ENCODE results near the gene NR2C1.

The NR2C1 gene

DNA sequence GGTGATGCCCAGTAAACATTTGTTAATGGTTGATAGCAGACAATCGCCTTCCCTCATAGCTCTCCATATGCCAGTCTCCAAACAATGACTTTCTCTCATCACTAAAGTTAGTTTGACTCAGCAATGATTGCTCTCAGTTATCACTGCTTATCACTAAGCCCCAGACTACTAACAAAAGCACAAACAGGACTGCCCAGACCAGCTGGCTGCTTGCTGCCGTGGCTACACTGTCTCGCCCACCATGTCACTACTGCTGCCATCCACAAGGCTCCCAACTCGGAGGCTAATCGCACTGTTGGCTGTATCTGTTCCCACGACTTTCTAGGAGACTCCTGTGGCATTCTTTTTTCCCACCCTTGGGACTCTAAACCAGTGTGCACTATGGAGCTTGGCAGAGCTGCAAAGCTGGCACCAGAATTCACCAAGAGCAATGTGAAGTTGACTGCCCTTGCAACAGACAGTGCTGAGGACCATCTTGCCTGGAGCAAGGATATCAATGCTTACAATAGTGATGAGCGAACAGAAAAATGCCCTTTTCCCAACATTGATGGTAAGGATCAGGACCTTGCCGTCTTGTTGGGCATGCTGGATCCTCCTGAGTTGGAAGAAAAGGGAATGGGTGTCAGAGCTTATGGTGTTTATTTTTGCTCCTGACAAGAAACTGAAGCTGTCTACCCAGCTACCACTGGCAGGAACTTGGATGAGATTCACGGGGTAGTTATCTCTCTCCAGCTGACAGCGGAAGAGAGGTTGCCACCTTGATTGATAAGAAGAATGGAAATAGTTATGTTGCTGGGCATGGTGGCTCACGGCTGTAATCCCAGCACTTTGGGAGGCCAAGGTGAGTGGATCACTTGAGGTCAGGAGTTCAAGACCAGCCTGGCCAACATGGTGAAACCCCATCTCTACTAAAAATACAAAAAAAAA lies 27.1 kb upstream of the NR2C1 start:
- TF ChIP-seq TAF1 (IDR thresholded peaks at IDR 0.05; ENCODE audit: borderline replicate concordance, insufficient read depth, low read length) = no peak
- no peak for TF ChIP-seq SIN3A (IDR thresholded peaks at IDR 0.05; ENCODE audit: borderline replicate concordance, insufficient read depth, low read length)
- no peak for TF ChIP-seq FOXP2 (optimal IDR thresholded peaks at IDR 0.05; ENCODE audit: borderline replicate concordance, extremely low read depth, extremely low read length, insufficient read depth)

DNA sequence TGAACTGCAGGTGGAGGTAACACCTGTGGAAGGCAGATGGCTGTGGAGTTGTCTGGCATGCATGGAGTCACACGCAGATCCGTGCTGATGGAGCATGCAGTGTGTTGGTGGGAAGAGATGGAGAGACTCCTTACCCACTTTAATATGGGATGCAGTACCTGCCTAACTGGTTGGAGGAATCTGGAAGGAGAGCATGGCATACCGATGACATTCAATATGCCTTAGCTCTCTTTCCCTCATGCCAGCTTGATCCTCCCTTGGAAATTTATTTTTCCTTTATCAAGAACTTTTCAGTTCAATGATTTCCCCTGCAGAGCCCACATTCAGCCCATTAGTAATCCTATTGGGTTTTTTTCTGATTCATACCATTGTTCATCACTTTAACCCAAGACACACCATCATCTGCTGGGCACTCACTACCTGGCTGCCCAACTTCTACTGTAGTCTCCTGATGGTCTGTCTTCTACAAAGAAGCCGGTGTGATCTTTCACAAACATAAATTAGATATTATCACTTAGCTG lies 25.9 kb upstream of the NR2C1 start:
- TF ChIP-seq, protein P1, sequence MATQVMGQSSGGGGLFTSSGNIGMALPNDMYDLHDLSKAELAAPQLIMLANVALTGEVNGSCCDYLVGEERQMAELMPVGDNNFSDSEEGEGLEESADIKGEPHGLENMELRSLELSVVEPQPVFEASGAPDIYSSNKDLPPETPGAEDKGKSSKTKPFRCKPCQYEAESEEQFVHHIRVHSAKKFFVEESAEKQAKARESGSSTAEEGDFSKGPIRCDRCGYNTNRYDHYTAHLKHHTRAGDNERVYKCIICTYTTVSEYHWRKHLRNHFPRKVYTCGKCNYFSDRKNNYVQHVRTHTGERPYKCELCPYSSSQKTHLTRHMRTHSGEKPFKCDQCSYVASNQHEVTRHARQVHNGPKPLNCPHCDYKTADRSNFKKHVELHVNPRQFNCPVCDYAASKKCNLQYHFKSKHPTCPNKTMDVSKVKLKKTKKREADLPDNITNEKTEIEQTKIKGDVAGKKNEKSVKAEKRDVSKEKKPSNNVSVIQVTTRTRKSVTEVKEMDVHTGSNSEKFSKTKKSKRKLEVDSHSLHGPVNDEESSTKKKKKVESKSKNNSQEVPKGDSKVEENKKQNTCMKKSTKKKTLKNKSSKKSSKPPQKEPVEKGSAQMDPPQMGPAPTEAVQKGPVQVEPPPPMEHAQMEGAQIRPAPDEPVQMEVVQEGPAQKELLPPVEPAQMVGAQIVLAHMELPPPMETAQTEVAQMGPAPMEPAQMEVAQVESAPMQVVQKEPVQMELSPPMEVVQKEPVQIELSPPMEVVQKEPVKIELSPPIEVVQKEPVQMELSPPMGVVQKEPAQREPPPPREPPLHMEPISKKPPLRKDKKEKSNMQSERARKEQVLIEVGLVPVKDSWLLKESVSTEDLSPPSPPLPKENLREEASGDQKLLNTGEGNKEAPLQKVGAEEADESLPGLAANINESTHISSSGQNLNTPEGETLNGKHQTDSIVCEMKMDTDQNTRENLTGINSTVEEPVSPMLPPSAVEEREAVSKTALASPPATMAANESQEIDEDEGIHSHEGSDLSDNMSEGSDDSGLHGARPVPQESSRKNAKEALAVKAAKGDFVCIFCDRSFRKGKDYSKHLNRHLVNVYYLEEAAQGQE (IDR thresholded peaks at IDR 0.05; ENCODE audit: insufficient read depth in 1 of 2, low read depth in 2 of 2, low read length in 2 of 2) = no peak
- TF ChIP-seq FOXP2 (optimal IDR thresholded peaks at IDR 0.05; ENCODE audit: borderline replicate concordance, extremely low read depth, extremely low read length, insufficient read depth) = no peak
- TF ChIP-seq POLR2AphosphoS5 (IDR thresholded peaks at IDR 0.05; ENCODE audit: low read depth, low read length) = no peak
- TF ChIP-seq SIN3A (IDR thresholded peaks at IDR 0.05; ENCODE audit: borderline replicate concordance, insufficient read depth, low read length) = no peak
- TF ChIP-seq TAF1 (IDR thresholded peaks at IDR 0.05; ENCODE audit: borderline replicate concordance, insufficient read depth, low read length) = no peak

DNA sequence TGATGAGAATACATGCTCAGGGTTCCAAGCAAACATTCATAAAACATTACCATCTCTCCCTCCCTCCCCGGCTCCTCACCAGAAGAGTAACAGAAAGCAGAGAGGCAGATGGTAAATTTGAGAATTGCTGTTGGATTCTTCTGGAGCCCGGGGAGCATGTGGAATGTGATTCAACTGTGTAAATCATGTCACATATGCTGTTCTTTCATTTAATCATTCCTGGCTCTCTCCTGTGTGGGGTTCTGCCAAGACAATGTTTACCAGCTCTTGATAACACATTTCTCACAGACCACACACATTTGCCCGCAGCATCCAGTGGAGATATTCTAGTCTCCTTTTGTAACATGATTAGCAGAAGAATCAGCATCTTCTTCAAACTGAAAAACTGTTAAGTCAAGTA lies 23.4 kb upstream of the NR2C1 start:
- no peak for TF ChIP-seq FOXP2 (optimal IDR thresholded peaks at IDR 0.05; ENCODE audit: borderline replicate concordance, extremely low read depth, extremely low read length, insufficient read depth)
- TF ChIP-seq SIN3A (IDR thresholded peaks at IDR 0.05; ENCODE audit: borderline replicate concordance, insufficient read depth, low read length) = no peak

DNA sequence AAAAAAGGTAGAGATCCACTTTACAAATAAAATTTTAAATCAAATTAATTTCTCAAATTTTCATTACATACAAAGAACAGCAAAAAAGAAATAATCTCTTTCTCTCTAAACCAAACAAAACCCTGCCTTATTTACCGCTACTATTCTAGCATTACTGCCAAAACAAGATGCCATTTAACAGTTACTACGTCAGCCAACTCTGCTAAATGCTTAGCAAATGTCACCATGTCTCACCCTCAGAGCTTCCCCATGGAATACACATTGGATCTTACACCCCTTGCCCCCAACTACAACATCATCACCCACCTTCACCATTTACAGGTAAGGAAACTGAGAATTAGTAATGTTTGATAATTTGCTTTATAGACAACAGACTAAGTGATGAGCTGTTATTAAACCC lies 23.0 kb upstream of the NR2C1 start:
- TF ChIP-seq TAF1 (IDR thresholded peaks at IDR 0.05; ENCODE audit: borderline replicate concordance, insufficient read depth, low read length) (no peak), SIN3A (IDR thresholded peaks at IDR 0.05; ENCODE audit: borderline replicate concordance, insufficient read depth, low read length) (no peak), FOXP2 (optimal IDR thresholded peaks at IDR 0.05; ENCODE audit: borderline replicate concordance, extremely low read depth, extremely low read length, insufficient read depth) (no peak), POLR2AphosphoS5 (IDR thresholded peaks at IDR 0.05; ENCODE audit: low read depth, low read length) (no peak)
- TF ChIP-seq, protein P1 (IDR thresholded peaks at IDR 0.05; ENCODE audit: insufficient read depth in 1 of 2, low read depth in 2 of 2, low read length in 2 of 2) = no peak

DNA sequence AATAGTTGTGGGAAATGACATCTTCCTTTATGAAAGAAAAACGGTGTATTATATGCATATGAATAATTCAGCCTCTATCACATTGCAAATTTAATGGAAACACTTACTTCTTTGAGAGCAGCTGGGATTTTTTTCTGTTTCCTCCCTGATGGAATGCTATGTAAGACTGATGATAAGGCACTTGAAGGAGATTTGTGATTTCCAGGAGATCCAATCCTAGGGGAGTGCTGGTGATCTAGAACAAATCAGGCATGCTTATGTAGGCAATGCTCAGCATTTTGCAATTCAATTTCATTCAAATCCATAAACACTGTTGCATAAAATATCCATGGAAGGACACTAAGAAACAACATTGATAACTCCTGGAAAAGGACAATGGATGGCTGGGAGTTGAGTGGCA lies 16.0 kb upstream of the NR2C1 start:
- TF ChIP-seq SIN3A (IDR thresholded peaks at IDR 0.05; ENCODE audit: borderline replicate concordance, insufficient read depth, low read length) (no peak), POLR2AphosphoS5 (IDR thresholded peaks at IDR 0.05; ENCODE audit: low read depth, low read length) (no peak), TAF1 (IDR thresholded peaks at IDR 0.05; ENCODE audit: borderline replicate concordance, insufficient read depth, low read length) (no peak), FOXP2 (optimal IDR thresholded peaks at IDR 0.05; ENCODE audit: borderline replicate concordance, extremely low read depth, extremely low read length, insufficient read depth) (no peak)
- TF ChIP-seq, protein P1 (IDR thresholded peaks at IDR 0.05; ENCODE audit: insufficient read depth in 1 of 2, low read depth in 2 of 2, low read length in 2 of 2) = no peak

DNA sequence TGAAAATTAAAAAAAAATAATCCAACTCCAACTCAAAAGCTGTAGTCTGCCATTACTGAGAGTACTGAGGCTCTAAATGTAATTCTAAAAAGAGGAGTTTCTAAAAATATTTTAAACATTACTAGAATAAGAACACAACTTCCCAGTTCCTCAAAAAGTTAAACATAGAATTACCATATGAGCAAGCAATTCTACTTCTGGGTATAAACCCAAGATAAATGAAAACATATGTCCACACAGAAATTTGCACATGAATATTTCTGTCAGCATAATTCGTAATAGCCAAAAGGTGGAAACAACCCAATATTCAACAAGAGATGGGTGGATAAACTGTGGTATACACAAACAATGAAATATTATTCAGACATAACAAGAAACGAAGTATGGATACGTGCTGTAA lies 15.0 kb upstream of the NR2C1 start:
- TF ChIP-seq TAF1 (IDR thresholded peaks at IDR 0.05; ENCODE audit: borderline replicate concordance, insufficient read depth, low read length) (no peak), SIN3A (IDR thresholded peaks at IDR 0.05; ENCODE audit: borderline replicate concordance, insufficient read depth, low read length) (no peak), POLR2AphosphoS5 (IDR thresholded peaks at IDR 0.05; ENCODE audit: low read depth, low read length) (no peak), FOXP2 (optimal IDR thresholded peaks at IDR 0.05; ENCODE audit: borderline replicate concordance, extremely low read depth, extremely low read length, insufficient read depth) (no peak)
- TF ChIP-seq, protein P1 (IDR thresholded peaks at IDR 0.05; ENCODE audit: insufficient read depth in 1 of 2, low read depth in 2 of 2, low read length in 2 of 2) = no peak

All from PFSK-1 (cell line).